Renal cortex interstitium (tissue), 11 donors: ENCODE results near the gene SNCB. TPM values are rescaled to one million over a fixed set of nuclear protein-coding genes. Genes with fewer than 3 reads are reported as not detected.

Experiments used
- DNase-seq, 11 donors: peaks; one replicate each; pipeline ENCODE4 v3.0.0-alpha.2; 2013; ENCODE audit warnings: low read depth in 9 of 11, low spot score in 4 of 11; ENCODE audit errors: extremely low read depth in 1 of 11
- polyA plus RNA-seq, 3 donors: library from polyadenylated mRNA; unstranded; fragments of 120-200 nt; gene quantifications; one replicate each; pipeline ENCODE4 v1.2.1, GENCODE V29; 2013; ENCODE audit not compliant: insufficient read length in 3 of 3

SNCB gene
- polyA plus RNA-seq, 3 donors, result 0.42 TPM; not detected in 2

GRCh38 chr5:176590035-176590717, 40.2 kb downstream of the SNCB start:
- DNase-seq, result no peak

- DNase-seq, result no peak
Measured at GRCh38 chr5:176589039-176589769, 41.1 kb downstream of the SNCB start.

- DNase-seq, result no peak
Measured at GRCh38 chr5:176588297-176588696, 42.0 kb downstream of the SNCB start.

GRCh38 chr5:176587398-176587797, 42.9 kb downstream of the SNCB start:
- no peak for DNase-seq

- DNase-seq, result no peak
Measured at GRCh38 chr5:176583076-176583475, 47.3 kb downstream of the SNCB start.

GRCh38 chr5:176581361-176581760, 49.0 kb downstream of the SNCB start:
- DNase-seq, result no peak

GRCh38 chr5:176579323-176579722, 51.0 kb downstream of the SNCB start:
- no peak for DNase-seq

- DNase-seq, result peak in 8 of 11 donors; percentile 28 to 63 (median 47)
Measured at GRCh38 chr5:176578391-176578808, 51.9 kb downstream of the SNCB start.

- DNase-seq, result peak in 9 of 11 donors; percentile 30 to 68 (median 49)
Measured at GRCh38 chr5:176577312-176578176, 52.8 kb downstream of the SNCB start.

- no peak for DNase-seq
Measured at GRCh38 chr5:176575488-176576422, 54.6 kb downstream of the SNCB start.

GRCh38 chr5:176575066-176575465, 55.3 kb downstream of the SNCB start:
- DNase-seq, result no peak

GRCh38 chr5:176574297-176574591, 56.1 kb downstream of the SNCB start:
- DNase-seq, result no peak

- peak in 3 of 11 donors; percentile 21 to 44 (median 42) for DNase-seq
Measured at GRCh38 chr5:176573564-176574296, 56.6 kb downstream of the SNCB start.

Other genes with a start within 250 kb of the SNCB start
- gene NOP16, start 241.9 kb downstream of the SNCB start, polyA plus RNA-seq, result 10 to 100 TPM; 28.1 to 32.4 (median 28.5) TPM
- 100 to 1,000 TPM in 2 of 3 donors, 10 to 100 TPM in 1; 98.0 to 120 (median 112) TPM for gene HIGD2A, start 241.8 kb downstream of the SNCB start, polyA plus RNA-seq
- 10 to 100 TPM; 46.6 to 57.0 (median 54.7) TPM for gene CLTB, start 214.0 kb downstream of the SNCB start, polyA plus RNA-seq
- 10 to 100 TPM; 47.2 to 50.4 (median 47.5) TPM for gene FAF2, start 182.1 kb downstream of the SNCB start, polyA plus RNA-seq
- gene RNF44, start 93.1 kb downstream of the SNCB start, polyA plus RNA-seq, result 10 to 100 TPM; 42.6 to 81.9 (median 56.1) TPM
- 10 to 100 TPM; 21.5 to 25.8 (median 24.4) TPM for gene CDHR2, start 81.2 kb downstream of the SNCB start, polyA plus RNA-seq
- 1 to 10 TPM; 1.4 to 2.3 (median 2.2) TPM for gene GPRIN1, start 20.4 kb downstream of the SNCB start, polyA plus RNA-seq
- under 1 TPM in 1 of 3 donors, not detected in 2; 0.09 TPM for gene EIF4E1B, start 141 bp upstream of the SNCB start, polyA plus RNA-seq
- gene TSPAN17, start 16.9 kb upstream of the SNCB start, polyA plus RNA-seq, result 10 to 100 TPM; 27.7 to 36.1 (median 32.8) TPM
- under 1 TPM; 0.09 to 0.42 (median 0.19) TPM for gene UNC5A, start 180.0 kb upstream of the SNCB start, polyA plus RNA-seq